HCT116 (cell line): ENCODE measurements around the gene GNS. TPM values are rescaled to one million over a fixed set of nuclear protein-coding genes. Genes with fewer than 3 reads are reported as not detected.

Source experiments
- ATAC-seq: fragments of 200-7000 bp; cut with Tn5 transposase; 2 replicates; pipeline ENCODE4 v1.9.1; 2020; ENCODE audit warnings: mild to moderate bottlenecking, moderate library complexity
- BruUV-seq: library from RNA; stranded (reverse); fragments of 400-500 nt; replicated peaks from 2 replicates; lab custom pipeline; 2021; lab: Mats Ljungman, UMichigan
- CTCF ChIA-PET: fragments of 300-600 bp; sonication (Branson Sonifier 250); formaldehyde crosslinking; loops from one replicate; lab custom pipeline; 2021; ENCODE audit warnings: antibody characterized with exemption; lab: Charles Lee
- POLR2A ChIA-PET: fragments of 300-600, 350-600 bp; sonication (Branson Sonifier 250); formaldehyde crosslinking; loops from one replicate; lab custom pipeline; 2021; ENCODE audit warnings: antibody characterized with exemption; lab: Charles Lee
- RAD21 ChIA-PET, 2 experiments: fragments of 300-600 bp; sonication (Branson Sonifier 250); formaldehyde crosslinking; loops; one replicate each; lab custom pipeline; 2023; ENCODE audit warnings: low total read pairs in 2 of 2; ENCODE audit not compliant: uncharacterized antibody in 2 of 2, unreplicated experiment in 2 of 2, low non-redundant PET in 1 of 2; lab: Charles Lee
- DNase-seq: peaks from one replicate; pipeline ENCODE4 v3.0.0-alpha.2; 2010; ENCODE audit warnings: low read depth, low spot score
- H2AFZ ChIP-seq: fragments of 200-600 bp; shearing (Covaris generic), sonication (generic); 2 replicates; pipeline ENCODE4 v1.6.1; 2017; ENCODE audit warnings: low read depth, mixed run types, mixed read lengths, antibody characterized with exemption, low read length; ENCODE audit not compliant: poor library complexity, severe bottlenecking
- H3K27ac ChIP-seq: 2 replicates; pipeline ENCODE4 v1.5.1; 2012; ENCODE audit warnings: low read depth, low read length
- H3K27me3 ChIP-seq: fragments of 200-600 bp; sonication (generic); 2 replicates; pipeline ENCODE4 v1.6.1; 2016; ENCODE audit warnings: mixed run types, low read length, mixed read lengths; ENCODE audit not compliant: insufficient read depth
- H3K36me3 ChIP-seq, 2 experiments: fragments of 200-500 bp in 1 of 2; fragments of 200-600 bp in 1 of 2; sonication (Bioruptor generic) in 1 of 2; sonication (generic) in 1 of 2; 2 replicates each; pipeline versions ENCODE4 v1.5.1 to v1.6.1; 2014 to 2016; ENCODE audit warnings: low read length in 2 of 2, inconsistent platforms in 1 of 2, mixed read lengths in 1 of 2, mixed run types in 1 of 2; ENCODE audit not compliant: insufficient read depth in 2 of 2, control insufficient read depth in 1 of 2
- H3K4me1 ChIP-seq, 2 experiments: fragments of 200-600 bp in 1 of 2; sonication (generic) in 1 of 2; 2 replicates each; pipeline versions ENCODE4 v1.5.1 to v1.6.1; 2012 to 2017; ENCODE audit warnings: low read length in 2 of 2, inconsistent platforms in 1 of 2, mild to moderate bottlenecking in 1 of 2, mixed read lengths in 1 of 2, mixed run types in 1 of 2, moderate library complexity in 1 of 2; ENCODE audit not compliant: insufficient read depth in 2 of 2, control insufficient read depth in 1 of 2
- H3K4me2 ChIP-seq: fragments of 200-600 bp; sonication (generic); 2 replicates; pipeline ENCODE4 v1.6.1; 2017; ENCODE audit warnings: mixed run types, low read length, mixed read lengths
- H3K4me3 ChIP-seq, 2 experiments: fragments of 200-600 bp in 1 of 2; sonication (generic) in 1 of 2; replicated peaks in 1 of 2; 2 replicates each; pipeline ENCODE4 v1.5.1; 2011 to 2016; ENCODE audit warnings: low read length in 2 of 2, control low read depth in 1 of 2, low read depth in 1 of 2, mild to moderate bottlenecking in 1 of 2, mixed read lengths in 1 of 2, mixed run types in 1 of 2
- H3K79me2 ChIP-seq: fragments of 200-600 bp; sonication (generic); 2 replicates; pipeline ENCODE4 v1.6.1; 2017; ENCODE audit warnings: mild to moderate bottlenecking, mixed run types, low read length, moderate library complexity, mixed read lengths; ENCODE audit not compliant: insufficient read depth
- H3K9ac ChIP-seq: fragments of 200-600 bp; sonication (generic); 2 replicates; pipeline ENCODE4 v1.6.1; 2016; ENCODE audit warnings: low read length, mixed read lengths
- H3K9me2 ChIP-seq: fragments of 200-600 bp; sonication (generic), shearing (Covaris generic); 2 replicates; pipeline ENCODE4 v1.6.1; 2017; ENCODE audit warnings: mixed run types, mild to moderate bottlenecking, moderate library complexity; ENCODE audit not compliant: insufficient read depth
- H3K9me3 ChIP-seq, 2 experiments: fragments of 200-500 bp in 1 of 2; fragments of 200-600 bp in 1 of 2; sonication (Bioruptor generic) in 1 of 2; sonication (generic) in 1 of 2; 2 replicates each; pipeline ENCODE4 v1.6.1; 2014 to 2017; ENCODE audit warnings: low read length in 2 of 2, mixed read lengths in 2 of 2, inconsistent platforms in 1 of 2, low read depth in 1 of 2, mild to moderate bottlenecking in 1 of 2, mixed run types in 1 of 2, moderate library complexity in 1 of 2; ENCODE audit not compliant: control insufficient read depth in 1 of 2, insufficient read depth in 1 of 2
- H4K20me1 ChIP-seq: fragments of 200-600 bp; sonication (generic), shearing (Covaris generic); 2 replicates; pipeline ENCODE4 v1.6.1; 2017; ENCODE audit warnings: mixed run types, mild to moderate bottlenecking, moderate library complexity; ENCODE audit not compliant: insufficient read depth
- ATF3 ChIP-seq: IDR thresholded peaks from 2 replicates; pipeline ENCODE4 v1.6.1; 2012
- CBX3 ChIP-seq: IDR thresholded peaks from 2 replicates; pipeline ENCODE4 v1.6.1; 2012; ENCODE audit warnings: low read depth
- EZH2phosphoT487 ChIP-seq: fragments of 200-600 bp; IDR thresholded peaks from 2 replicates; pipeline ENCODE4 v1.6.1; 2018; ENCODE audit warnings: antibody characterized with exemption, borderline replicate concordance
- JUND ChIP-seq: IDR thresholded peaks from 2 replicates; pipeline ENCODE4 v1.6.1; 2012
- MAX ChIP-seq: IDR thresholded peaks from 2 replicates; pipeline ENCODE4 v1.6.1; 2012
- POLR2A ChIP-seq: IDR thresholded peaks from 2 replicates; pipeline ENCODE4 v1.7.0; 2011; ENCODE audit warnings: borderline replicate concordance; ENCODE audit not compliant: insufficient read depth, insufficient read length; ENCODE audit errors: extremely low read depth
- POLR2AphosphoS5 ChIP-seq: IDR thresholded peaks from 2 replicates; pipeline ENCODE4 v1.6.1; 2011; ENCODE audit warnings: mild to moderate bottlenecking, low read depth, low read length, moderate library complexity
- RAD21 ChIP-seq: IDR thresholded peaks from 2 replicates; pipeline ENCODE4 v1.6.1; 2012; ENCODE audit warnings: low read depth, mild to moderate bottlenecking
- REST ChIP-seq: IDR thresholded peaks from 2 replicates; pipeline ENCODE4 v1.6.1; 2012; ENCODE audit warnings: low read depth
- SP1 ChIP-seq: IDR thresholded peaks from 2 replicates; pipeline ENCODE4 v1.6.1; 2012; ENCODE audit warnings: low read depth
- SRF ChIP-seq: IDR thresholded peaks from 2 replicates; pipeline ENCODE4 v1.6.1; 2012; ENCODE audit warnings: low read depth
- ZBTB33 ChIP-seq: IDR thresholded peaks from 2 replicates; pipeline ENCODE4 v1.6.1; 2011; ENCODE audit warnings: mild to moderate bottlenecking, low read length, moderate library complexity; ENCODE audit not compliant: insufficient replicate concordance; ENCODE audit errors: extremely low read depth
- ZNF274 ChIP-seq: fragments of 200-500 bp; sonication (Bioruptor generic); IDR thresholded peaks from 2 replicates; pipeline ENCODE4 v1.6.1; 2014; ENCODE audit warnings: mild to moderate bottlenecking, low read depth, low read length, inconsistent platforms
- intact Hi-C: fragments of 100-400 bp; cut with micrococcal nuclease; formaldehyde crosslinking; loops from 2 replicates; pipeline ENCODE4 v1.10.0; 2022
- total RNA-seq: library from RNA; stranded (reverse); gene quantifications from one replicate; pipeline ENCODE4 v1.2.1, GENCODE V29; 2021; ENCODE audit not compliant: unreplicated experiment

Gene GNS
- total RNA-seq, 1 experiment from 2014 or later, result 45.7 TPM

- H3K4me2 ChIP-seq, result no peak overlapping the region
- no peak overlapping the region for H3K4me3 ChIP-seq
- BruUV-seq, result no TSS peak
- H3K27me3 ChIP-seq, result no peaks in the 10 kb centered on the region
- TF ChIP-seq JUND (no peak), SRF (no peak)
- no peak overlapping the region for H3K27ac ChIP-seq
- no peaks in the 10 kb centered on the region for H3K9me2 ChIP-seq
- ChIA-PET POLR2A (interaction anchor here (1.5 kb wide), 1 partner anchor 59 kb away, joined by 5 read pairs; no protein-coding TSS in a partner anchor), CTCF (no interaction called here), RAD21 (no interaction called here)
- no peaks in the 10 kb centered on the region for H3K9me3 ChIP-seq
- peaks cover 54 to 78% of the 10 kb centered on the region in 2 experiments for H3K4me1 ChIP-seq
- no peak overlapping the region for H3K9ac ChIP-seq
- no peak overlapping the region for H2AFZ ChIP-seq
- no peaks in the 10 kb centered on the region; the same call in 1 of the 2 replicates for H4K20me1 ChIP-seq
- DNase-seq, result no peak
- intact Hi-C loops, result no loop called here
- peaks cover 90% of the 10 kb centered on the region for H3K79me2 ChIP-seq
- H3K36me3 ChIP-seq, result no peaks in the 10 kb centered on the region
- no peak for ATAC-seq
Measured at GRCh38 chr12:64667793-64668192, 91.4 kb downstream of the GNS start.

- H3K4me2 ChIP-seq, result no peak overlapping the region; the same call in 1 of the 2 replicates
- POLR2A ChIA-PET, result interaction anchor here (1.0 kb wide), 1 partner anchor 57 kb away, joined by 3 read pairs; no protein-coding TSS in a partner anchor
- peaks cover 39 to 68% of the 10 kb centered on the region in 2 experiments for H3K4me1 ChIP-seq
- no peak overlapping the region for H3K27ac ChIP-seq
- RAD21 ChIA-PET, result no interaction called here
- CTCF ChIA-PET, result no interaction called here
- intact Hi-C loops, result no loop called here
- ATAC-seq (no peak), DNase-seq (no peak)
- BruUV-seq, result no TSS peak
- no peaks in the 10 kb centered on the region for H3K9me2 ChIP-seq
- no peaks in the 10 kb centered on the region for H3K27me3 ChIP-seq
- no peaks in the 10 kb centered on the region; the same call in 1 of the 2 replicates for H4K20me1 ChIP-seq
- H3K9ac ChIP-seq, result no peak overlapping the region
- H3K36me3 ChIP-seq, result no peaks in the 10 kb centered on the region
- H3K4me3 ChIP-seq, result no peak overlapping the region
- H2AFZ ChIP-seq, result no peak overlapping the region
- no peaks in the 10 kb centered on the region for H3K9me3 ChIP-seq
- H3K79me2 ChIP-seq, result peaks cover 81% of the 10 kb centered on the region
- TF ChIP-seq EZH2phosphoT487 (no peak), ZBTB33 (no peak), POLR2AphosphoS5 (no peak), CBX3 (no peak), REST (no peak), SP1 (no peak), ZNF274 (no peak), RAD21 (no peak), MAX (no peak), ATF3 (no peak), POLR2A (no peak), SRF (no peak)
Measured at GRCh38 chr12:64666054-64666914, 92.9 kb downstream of the GNS start.
